ENCODE data around the gene INSIG1. TPM values are rescaled to one million over a fixed set of nuclear protein-coding genes. Genes with fewer than 3 reads are reported as not detected.

INSIG1 gene
- total and polyA plus RNA-seq, 2 of the 4 experiments (the other 2 are of a cell fraction) = 19.0 to 26.0 TPM

DNA sequence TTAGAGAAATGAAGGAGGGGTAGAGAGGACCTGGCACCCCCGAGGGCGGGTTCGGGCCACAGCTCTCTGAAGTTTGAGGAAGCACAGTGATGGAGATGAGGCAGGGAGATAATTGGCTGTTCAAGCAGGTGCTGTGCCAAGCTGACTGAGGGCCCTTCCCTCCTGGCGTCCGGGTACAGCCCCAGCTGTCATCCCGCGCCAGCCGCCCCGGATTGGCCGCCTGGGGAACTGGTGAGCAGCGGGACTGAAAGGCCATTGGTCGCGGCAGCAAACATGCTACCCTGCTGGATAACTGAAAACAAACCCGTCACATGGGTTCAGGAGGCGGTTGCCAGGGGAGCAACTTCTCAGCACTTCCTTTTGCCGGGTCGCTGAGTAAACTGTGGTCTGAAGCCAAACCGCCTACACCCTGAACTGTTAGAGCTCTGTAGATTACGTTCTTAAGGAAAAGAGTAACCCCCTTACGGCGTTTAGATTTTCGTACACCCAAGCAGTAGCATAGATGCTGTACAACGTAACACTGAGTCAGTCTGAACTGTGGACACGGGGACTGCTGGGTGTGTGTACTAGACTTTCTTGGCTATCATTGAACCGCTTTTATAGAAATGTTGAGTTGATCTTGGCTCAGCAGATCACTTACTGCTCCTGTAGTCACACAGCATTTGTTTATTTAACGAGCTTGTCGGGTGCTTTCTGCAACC lies 1.3 kb downstream of the INSIG1 start (continued):
- TF ChIP-seq FOS (IDR thresholded peaks at IDR 0.05; ENCODE audit: low read depth, low read length) = peak; percentile 18; the same call in 1 of the 2 replicates
- TF ChIP-seq SMC3 (IDR thresholded peaks at IDR 0.05; ENCODE audit: low read depth, low read length) = no peak
- peak; percentile 55 for TF ChIP-seq POLR2A (IDR thresholded peaks at IDR 0.05; ENCODE audit: low read depth, low read length)

DNA sequence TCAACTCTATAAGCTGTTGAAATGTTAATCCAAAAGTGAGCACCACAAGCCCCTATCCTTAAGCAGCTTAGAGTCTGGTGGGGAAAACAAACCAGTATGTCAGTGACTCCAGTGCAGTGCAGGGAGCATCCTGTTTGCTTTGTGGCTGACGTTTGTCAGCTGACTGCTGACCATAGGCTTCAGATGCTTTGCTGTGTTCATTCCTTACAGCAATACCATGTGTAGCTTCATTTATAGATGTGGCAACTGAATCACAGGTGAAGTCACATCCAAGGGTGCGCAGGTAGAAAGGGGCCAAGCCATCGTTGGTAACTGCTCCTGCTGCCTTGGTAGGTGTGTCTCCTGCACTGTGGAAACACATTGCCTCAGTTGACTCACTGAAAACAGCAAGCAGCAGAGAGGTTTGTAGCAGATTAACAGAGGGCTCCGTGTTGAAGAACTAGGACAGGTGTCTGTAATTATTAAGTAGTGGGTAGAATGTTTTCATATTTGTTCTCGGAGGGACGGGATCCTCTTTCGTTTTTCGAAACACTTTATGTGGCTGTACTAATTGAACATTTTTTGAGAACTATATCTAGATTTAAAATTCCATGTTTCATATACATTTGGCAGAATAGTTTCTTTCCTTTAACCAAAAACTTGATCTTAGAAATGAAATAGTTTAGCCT lies 2.0 kb downstream of the INSIG1 start:
- TF ChIP-seq MXI1 (IDR thresholded peaks at IDR 0.05; ENCODE audit: borderline replicate concordance, low read depth, low read length) (no peak), SMC3 (IDR thresholded peaks at IDR 0.05; ENCODE audit: low read depth, low read length) (no peak), MAZ (IDR thresholded peaks at IDR 0.05; ENCODE audit: borderline replicate concordance, low read depth, low read length) (no peak), CHD1 (IDR thresholded peaks at IDR 0.05; ENCODE audit: low read depth, low read length) (no peak), BHLHE40 (IDR thresholded peaks at IDR 0.05; ENCODE audit: low read depth, low read length) (no peak), MAFK (IDR thresholded peaks at IDR 0.05; ENCODE audit: low read depth, low read length) (no peak; the same call in 1 of the 2 replicates)
- TF ChIP-seq, protein P1, sequence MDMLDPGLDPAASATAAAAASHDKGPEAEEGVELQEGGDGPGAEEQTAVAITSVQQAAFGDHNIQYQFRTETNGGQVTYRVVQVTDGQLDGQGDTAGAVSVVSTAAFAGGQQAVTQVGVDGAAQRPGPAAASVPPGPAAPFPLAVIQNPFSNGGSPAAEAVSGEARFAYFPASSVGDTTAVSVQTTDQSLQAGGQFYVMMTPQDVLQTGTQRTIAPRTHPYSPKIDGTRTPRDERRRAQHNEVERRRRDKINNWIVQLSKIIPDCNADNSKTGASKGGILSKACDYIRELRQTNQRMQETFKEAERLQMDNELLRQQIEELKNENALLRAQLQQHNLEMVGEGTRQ (IDR thresholded peaks at IDR 0.05; ENCODE audit: low read depth, low read length) = peak; percentile 41; the same call in 1 of the 2 replicates
- TF ChIP-seq, protein P2, sequence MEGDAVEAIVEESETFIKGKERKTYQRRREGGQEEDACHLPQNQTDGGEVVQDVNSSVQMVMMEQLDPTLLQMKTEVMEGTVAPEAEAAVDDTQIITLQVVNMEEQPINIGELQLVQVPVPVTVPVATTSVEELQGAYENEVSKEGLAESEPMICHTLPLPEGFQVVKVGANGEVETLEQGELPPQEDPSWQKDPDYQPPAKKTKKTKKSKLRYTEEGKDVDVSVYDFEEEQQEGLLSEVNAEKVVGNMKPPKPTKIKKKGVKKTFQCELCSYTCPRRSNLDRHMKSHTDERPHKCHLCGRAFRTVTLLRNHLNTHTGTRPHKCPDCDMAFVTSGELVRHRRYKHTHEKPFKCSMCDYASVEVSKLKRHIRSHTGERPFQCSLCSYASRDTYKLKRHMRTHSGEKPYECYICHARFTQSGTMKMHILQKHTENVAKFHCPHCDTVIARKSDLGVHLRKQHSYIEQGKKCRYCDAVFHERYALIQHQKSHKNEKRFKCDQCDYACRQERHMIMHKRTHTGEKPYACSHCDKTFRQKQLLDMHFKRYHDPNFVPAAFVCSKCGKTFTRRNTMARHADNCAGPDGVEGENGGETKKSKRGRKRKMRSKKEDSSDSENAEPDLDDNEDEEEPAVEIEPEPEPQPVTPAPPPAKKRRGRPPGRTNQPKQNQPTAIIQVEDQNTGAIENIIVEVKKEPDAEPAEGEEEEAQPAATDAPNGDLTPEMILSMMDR (conservative IDR thresholded peaks at IDR 0.05; ENCODE audit: low read depth, low read length) = no peak
- Histone ChIP-seq H2BK15ac (ENCODE audit: low read depth, low read length) (no peak overlapping the region), H4K5ac (ENCODE audit: low read depth, low read length) (no peak overlapping the region), H3K18ac (ENCODE audit: low read depth, low read length) (no peak overlapping the region), H3K23ac (ENCODE audit: low read depth, low read length) (no peak overlapping the region), H3K4me2 (ENCODE audit: low read depth, low read length) (peak overlapping the region; percentile 82), H4K8ac (ENCODE audit: low read depth in 2 of 2, low read length in 2 of 2) (no peak overlapping the region), H2BK120ac (ENCODE audit: low read depth, low read length) (no peak overlapping the region), H2BK5ac (ENCODE audit: low read depth, low read length, poor library complexity, severe bottlenecking) (no peak overlapping the region), H3K27me3 (ENCODE audit: control insufficient read depth, insufficient read depth, low read length) (no peaks in the 10 kb centered on the region), H2BK20ac (ENCODE audit: low read depth, low read length) (no peak overlapping the region), H3K4ac (ENCODE audit: low read depth, low read length) (no peak overlapping the region), H2AK9ac (replicated peaks; ENCODE audit: low read depth, low read length, poor library complexity) (peak overlapping the region; percentile 51), H4K20me1 (ENCODE audit: insufficient read depth, low read length) (peaks cover 18% of the 10 kb centered on the region), H3K4me3 (ENCODE audit: insufficient read depth, low read depth, low read length) (peak overlapping the region; percentile 55), H3K36me3 (ENCODE audit: control insufficient read depth, insufficient read depth, low read length) (peaks cover 6% of the 10 kb centered on the region; the same call in 1 of the 2 replicates), H3K79me1 (ENCODE audit: low read depth in 1 of 2, low read length in 2 of 2) (peaks cover 9 to 38% of the 10 kb centered on the region in 2 experiments; a peak in 3 of 4 replicates), H3K27ac (ENCODE audit: insufficient read depth, low read length) (no peak overlapping the region), H3K56ac (ENCODE audit: extremely low read depth, insufficient read depth, low read length) (no peak overlapping the region), H4K91ac (ENCODE audit: insufficient read depth, low read depth, low read length) (no peak overlapping the region), H3K4me1 (ENCODE audit: control insufficient read depth, insufficient read depth, low read length) (peaks cover 4% of the 10 kb centered on the region), H2AK5ac (ENCODE audit: low read depth, low read length) (no peak overlapping the region), H3K9me3 (ENCODE audit: control insufficient read depth, insufficient read depth, low read length) (no peaks in the 10 kb centered on the region), H3K9me1 (ENCODE audit: insufficient read depth, low read length) (peaks cover 15% of the 10 kb centered on the region), H2AFZ (replicated peaks; ENCODE audit: low read length, poor library complexity) (no peak overlapping the region), H3K14ac (replicated peaks; ENCODE audit: low read depth, low read length) (no peak overlapping the region), H3K9ac (ENCODE audit: low read depth, low read length) (0 out of 2 replicates have a peak overlapping the region, but pooled peaks have one; percentile 2)
- WGBS, 2 experiments (ENCODE audit: extremely low coverage in 2 of 2, insufficient read length in 1 of 2) = 40% methylated on average over 1 of the region's 8 CpGs; no CpG with 5 or more reads in 1 of the 2 experiments
- in situ Hi-C loops (cut with MboI; ENCODE audit: low sequenced_read_pairs) = loop anchor here (5.0 kb wide), 1 partner anchor 92 kb away; no protein-coding TSS in a partner anchor
- ATAC-seq (ENCODE audit: low read depth) = no peak
- intact Hi-C loops (cut with micrococcal nuclease) = loop anchor here (1.0 to 10.0 kb wide), 3 partner anchors 109 to 232 kb away; partner anchors contain the start of gene EN2
- DNase-seq = no peak
- BruUV-seq (replicated peaks) = no TSS peak
- POLR2A ChIA-PET (ENCODE audit: unreplicated experiment) = interaction anchor here (0.6 kb wide), 1 partner anchor 101 kb away, joined by 4 read pairs; no protein-coding TSS in a partner anchor
- CTCF ChIA-PET = interaction anchor here (1.1 to 2.7 kb wide), 2 partner anchors 45 to 110 kb away, joined by 3 to 15 read pairs; no protein-coding TSS in a partner anchor
- dilution Hi-C loops (cut with HindIII; ENCODE audit: low sequenced_read_pairs, unreplicated experiment) = no loop called here

Data from IMR-90 (cell line).